ENCODE data around the gene SRGN. TPM values are rescaled to one million over a fixed set of nuclear protein-coding genes. Genes with fewer than 3 reads are reported as not detected.

The SRGN gene
- total and polyA plus RNA-seq, 4 donors, result 121 to 230 (median 172) TPM

GRCh38 chr10:69056536-69057260 lies 31.2 kb upstream of the SRGN start:
- Histone ChIP-seq H3K36me3 (ENCODE audit: control insufficient read depth in 1 of 2, insufficient read depth in 2 of 2, low read length in 1 of 2) (no peaks in the 10 kb centered on the region), H3K27ac (ENCODE audit: low read depth in 1 of 2, low read length in 2 of 2) (no peak overlapping the region), H3K4me3 (ENCODE audit: low read length in 2 of 2) (no peak overlapping the region), H3K4me1 (ENCODE audit: control insufficient read depth in 1 of 2, insufficient read depth in 2 of 2, low read length in 2 of 2) (no peaks in the 10 kb centered on the region), H3K9me3 (ENCODE audit: control insufficient read depth, low read length) (no peaks in the 10 kb centered on the region), H3K27me3 (ENCODE audit: control insufficient read depth in 1 of 2, insufficient read depth in 2 of 2, low read length in 1 of 2) (no peaks in the 10 kb centered on the region)
- intact Hi-C loops (cut with DNase I), result no loop called here
- no peak for ATAC-seq (ENCODE audit: low FRiP score)
- WGBS, 2 donors, result 73 to 78% methylated on average over 14 of the region's 14 CpGs
- no peak for DNase-seq

- 62% methylated on average over 14 of the region's 14 CpGs for WGBS, 2 donors
- Histone ChIP-seq H3K9me3 (ENCODE audit: control insufficient read depth, low read length) (no peaks in the 10 kb centered on the region), H3K27ac (ENCODE audit: low read depth in 1 of 2, low read length in 2 of 2) (no peak overlapping the region), H3K4me3 (ENCODE audit: low read length in 2 of 2) (no peak overlapping the region), H3K27me3 (ENCODE audit: control insufficient read depth in 1 of 2, insufficient read depth in 2 of 2, low read length in 1 of 2) (no peaks in the 10 kb centered on the region), H3K4me1 (ENCODE audit: control insufficient read depth in 1 of 2, insufficient read depth in 2 of 2, low read length in 2 of 2) (no peaks in the 10 kb centered on the region), H3K36me3 (ENCODE audit: control insufficient read depth in 1 of 2, insufficient read depth in 2 of 2, low read length in 1 of 2) (no peaks in the 10 kb centered on the region)
- ATAC-seq (ENCODE audit: low FRiP score) (no peak), DNase-seq (peak; percentile 76 to 80)
- intact Hi-C loops (cut with DNase I), result no loop called here
Observed at GRCh38 chr10:69057261-69057950, 30.5 kb upstream of the SRGN start.

GRCh38 chr10:69057951-69058297 lies 30.0 kb upstream of the SRGN start:
- no peaks in the 10 kb centered on the region for H3K36me3 ChIP-seq (ENCODE audit: control insufficient read depth in 1 of 2, insufficient read depth in 2 of 2, low read length in 1 of 2)
- 0% methylated on average over 1 of the region's 1 CpG for WGBS, 2 donors
- no peaks in the 10 kb centered on the region for H3K9me3 ChIP-seq (ENCODE audit: control insufficient read depth, low read length)
- no peak overlapping the region for H3K4me3 ChIP-seq (ENCODE audit: low read length in 2 of 2)
- no peak for DNase-seq
- no peaks in the 10 kb centered on the region for H3K27me3 ChIP-seq (ENCODE audit: control insufficient read depth in 1 of 2, insufficient read depth in 2 of 2, low read length in 1 of 2)
- no peaks in the 10 kb centered on the region for H3K4me1 ChIP-seq (ENCODE audit: control insufficient read depth in 1 of 2, insufficient read depth in 2 of 2, low read length in 2 of 2)
- H3K27ac ChIP-seq (ENCODE audit: low read depth in 1 of 2, low read length in 2 of 2), result no peak overlapping the region
- intact Hi-C loops (cut with DNase I), result no loop called here
- no peak for ATAC-seq (ENCODE audit: low FRiP score)

GRCh38 chr10:69060127-69060798 lies 27.6 kb upstream of the SRGN start:
- Histone ChIP-seq H3K27me3 (ENCODE audit: control insufficient read depth in 1 of 2, insufficient read depth in 2 of 2, low read length in 1 of 2) (no peaks in the 10 kb centered on the region), H3K9me3 (ENCODE audit: control insufficient read depth, low read length) (no peaks in the 10 kb centered on the region), H3K4me3 (ENCODE audit: low read length in 2 of 2) (no peak overlapping the region), H3K36me3 (ENCODE audit: control insufficient read depth in 1 of 2, insufficient read depth in 2 of 2, low read length in 1 of 2) (no peaks in the 10 kb centered on the region), H3K27ac (ENCODE audit: low read depth in 1 of 2, low read length in 2 of 2) (no peak overlapping the region), H3K4me1 (ENCODE audit: control insufficient read depth in 1 of 2, insufficient read depth in 2 of 2, low read length in 2 of 2) (no peaks in the 10 kb centered on the region)
- ATAC-seq (ENCODE audit: low FRiP score) (no peak), DNase-seq (no peak)
- intact Hi-C loops (cut with DNase I), result no loop called here
- 94 to 96% methylated on average over 8 of the region's 8 CpGs for WGBS, 2 donors

- peak overlapping the region; percentile 34 to 79 for H3K27ac ChIP-seq (ENCODE audit: low read depth in 1 of 2, low read length in 2 of 2)
- DNase-seq, result peak in 1 of 2 donors; percentile 74
- no peaks in the 10 kb centered on the region for H3K9me3 ChIP-seq (ENCODE audit: control insufficient read depth, low read length)
- no peaks in the 10 kb centered on the region for H3K36me3 ChIP-seq (ENCODE audit: control insufficient read depth in 1 of 2, insufficient read depth in 2 of 2, low read length in 1 of 2)
- ATAC-seq (ENCODE audit: low FRiP score), result peak; percentile 91
- no peak overlapping the region for H3K4me3 ChIP-seq (ENCODE audit: low read length in 2 of 2)
- WGBS, 2 donors, result 16% methylated on average over 20 of the region's 20 CpGs
- no peaks in the 10 kb centered on the region for H3K4me1 ChIP-seq (ENCODE audit: control insufficient read depth in 1 of 2, insufficient read depth in 2 of 2, low read length in 2 of 2)
- intact Hi-C loops (cut with DNase I), result no loop called here
- no peaks in the 10 kb centered on the region for H3K27me3 ChIP-seq (ENCODE audit: control insufficient read depth in 1 of 2, insufficient read depth in 2 of 2, low read length in 1 of 2)
Observed at GRCh38 chr10:69061305-69062161, 26.4 kb upstream of the SRGN start.

GRCh38 chr10:69062901-69063300 lies 25.0 kb upstream of the SRGN start:
- Histone ChIP-seq H3K27ac (ENCODE audit: low read depth in 1 of 2, low read length in 2 of 2) (no peak overlapping the region), H3K9me3 (ENCODE audit: control insufficient read depth, low read length) (no peaks in the 10 kb centered on the region), H3K4me3 (ENCODE audit: low read length in 2 of 2) (no peak overlapping the region), H3K27me3 (ENCODE audit: control insufficient read depth in 1 of 2, insufficient read depth in 2 of 2, low read length in 1 of 2) (no peaks in the 10 kb centered on the region), H3K36me3 (ENCODE audit: control insufficient read depth in 1 of 2, insufficient read depth in 2 of 2, low read length in 1 of 2) (no peaks in the 10 kb centered on the region), H3K4me1 (ENCODE audit: control insufficient read depth in 1 of 2, insufficient read depth in 2 of 2, low read length in 2 of 2) (no peaks in the 10 kb centered on the region)
- ATAC-seq (ENCODE audit: low FRiP score) (no peak), DNase-seq (no peak)
- 92% methylated on average over 5 of the region's 5 CpGs for WGBS, 2 donors
- intact Hi-C loops (cut with DNase I), result no loop called here

- Histone ChIP-seq H3K4me1 (ENCODE audit: control insufficient read depth in 1 of 2, insufficient read depth in 2 of 2, low read length in 2 of 2) (no peaks in the 10 kb centered on the region), H3K9me3 (ENCODE audit: control insufficient read depth, low read length) (no peaks in the 10 kb centered on the region), H3K27me3 (ENCODE audit: control insufficient read depth in 1 of 2, insufficient read depth in 2 of 2, low read length in 1 of 2) (no peaks in the 10 kb centered on the region), H3K4me3 (ENCODE audit: low read length in 2 of 2) (no peak overlapping the region), H3K27ac (ENCODE audit: low read depth in 1 of 2, low read length in 2 of 2) (peak overlapping the region in 1 of 2 donors; percentile 32), H3K36me3 (ENCODE audit: control insufficient read depth in 1 of 2, insufficient read depth in 2 of 2, low read length in 1 of 2) (no peaks in the 10 kb centered on the region)
- ATAC-seq (ENCODE audit: low FRiP score), result no peak
- no peak for DNase-seq
- intact Hi-C loops (cut with DNase I), result no loop called here
- 82 to 87% methylated on average over 6 of the region's 6 CpGs for WGBS, 2 donors
Observed at GRCh38 chr10:69064762-69065328, 23.1 kb upstream of the SRGN start.
